GM21381 (cell line): Measurements from ENCODE around the gene SNX9.
"Not testable (repeated sequence)": the region's sequence is repeated elsewhere in the genome, so short reads cannot be mapped to it uniquely, and the experiment has no call there.

Experiments
- ATAC-seq: cut with Tn5 transposase; IDR thresholded peaks from one replicate; pipeline ENCODE4 v1.9.1; 2021; ENCODE audit warnings: mild to moderate bottlenecking, moderate library complexity; ENCODE audit not compliant: unreplicated experiment

SNX9 gene

DNA sequence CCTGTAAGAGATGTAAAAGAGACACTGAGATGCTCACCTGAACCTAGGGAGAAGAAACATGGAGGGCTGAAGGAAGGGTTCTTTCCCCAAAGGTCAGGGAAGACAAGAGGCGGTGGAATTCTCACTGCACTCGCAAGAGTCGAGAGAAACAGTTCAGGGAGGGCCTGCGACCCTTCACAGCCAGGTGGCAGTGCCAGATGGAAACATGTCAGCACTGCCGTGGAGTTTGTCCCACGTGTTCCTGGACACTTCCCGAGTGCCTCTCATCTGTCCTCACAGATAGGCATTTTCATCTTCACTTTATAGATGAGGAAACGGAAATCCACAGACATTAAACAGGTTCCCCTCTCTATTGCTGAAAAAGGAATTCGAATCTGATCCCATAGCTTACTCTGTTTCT is 88.2 kb downstream of the SNX9 start:
- ATAC-seq = no peak

GRCh38 chr6:157911786-157912185 is 88.7 kb downstream of the SNX9 start:
- ATAC-seq = no peak

GRCh38 chr6:157912326-157912725 is 89.3 kb downstream of the SNX9 start:
- ATAC-seq = no peak

- no peak for ATAC-seq
These were observed 98.8 kb downstream of the SNX9 start for GRCh38 chr6:157921685-157922367.

DNA sequence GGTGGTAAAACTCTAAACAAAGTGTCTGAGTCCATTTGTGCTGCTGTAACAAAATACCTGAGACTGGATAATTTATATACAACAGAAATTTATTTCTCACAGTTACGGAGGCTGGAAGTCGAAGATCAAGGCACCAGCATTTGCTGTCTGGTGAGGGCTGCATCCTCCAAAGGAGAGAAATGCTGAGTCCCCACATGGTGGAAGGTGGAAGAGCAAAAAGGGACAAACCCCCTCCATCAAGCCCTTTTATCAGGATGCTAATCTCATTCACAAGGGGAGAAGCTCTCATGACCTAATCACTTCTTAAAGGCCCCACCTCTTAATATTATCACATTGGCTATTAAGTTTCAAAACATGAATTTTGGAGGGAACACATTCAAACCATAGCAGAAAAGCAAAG is 102.7 kb downstream of the SNX9 start:
- ATAC-seq = no peak

GRCh38 chr6:157927011-157927410 is 104.0 kb downstream of the SNX9 start:
- no peak for ATAC-seq

DNA sequence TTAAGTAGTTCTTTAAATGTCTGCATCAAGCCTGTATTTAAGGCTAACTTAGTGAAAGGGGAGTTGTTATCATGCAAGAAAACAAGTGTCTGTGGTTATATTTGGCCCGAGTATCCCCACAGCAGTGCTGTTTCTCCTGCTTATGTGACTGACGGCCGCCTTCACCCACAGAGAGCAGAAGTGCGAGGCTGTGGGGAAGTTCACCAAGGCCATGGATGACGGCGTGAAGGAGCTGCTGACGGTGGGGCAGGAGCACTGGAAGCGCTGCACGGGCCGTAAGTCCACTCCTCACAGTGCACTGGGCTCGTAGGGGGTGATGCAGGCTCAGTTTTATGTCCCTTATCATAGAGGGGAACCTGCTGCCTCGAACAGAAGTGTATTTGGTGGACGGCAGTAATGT is 105.4 kb downstream of the SNX9 start:
- ATAC-seq = no peak

DNA sequence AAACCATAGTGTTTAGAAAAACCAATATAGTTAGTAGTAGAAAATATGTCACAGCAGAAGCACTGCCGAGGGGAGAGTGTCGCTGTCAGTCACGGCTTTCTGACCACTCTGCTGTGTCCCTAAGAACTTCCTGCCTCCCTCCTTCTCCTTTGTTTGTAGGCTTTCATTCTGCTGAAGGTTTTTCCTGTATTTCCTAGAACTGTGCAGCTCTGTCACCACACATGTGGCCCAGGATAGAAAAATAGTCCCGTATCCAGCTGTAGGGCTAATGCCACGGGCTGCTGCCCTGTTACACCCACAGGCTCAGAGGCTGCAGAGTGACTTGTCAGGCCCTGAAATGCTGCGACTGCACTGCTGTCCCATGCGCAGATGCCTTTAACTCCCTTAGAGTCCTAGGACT is 106.0 kb downstream of the SNX9 start:
- no peak for ATAC-seq

DNA sequence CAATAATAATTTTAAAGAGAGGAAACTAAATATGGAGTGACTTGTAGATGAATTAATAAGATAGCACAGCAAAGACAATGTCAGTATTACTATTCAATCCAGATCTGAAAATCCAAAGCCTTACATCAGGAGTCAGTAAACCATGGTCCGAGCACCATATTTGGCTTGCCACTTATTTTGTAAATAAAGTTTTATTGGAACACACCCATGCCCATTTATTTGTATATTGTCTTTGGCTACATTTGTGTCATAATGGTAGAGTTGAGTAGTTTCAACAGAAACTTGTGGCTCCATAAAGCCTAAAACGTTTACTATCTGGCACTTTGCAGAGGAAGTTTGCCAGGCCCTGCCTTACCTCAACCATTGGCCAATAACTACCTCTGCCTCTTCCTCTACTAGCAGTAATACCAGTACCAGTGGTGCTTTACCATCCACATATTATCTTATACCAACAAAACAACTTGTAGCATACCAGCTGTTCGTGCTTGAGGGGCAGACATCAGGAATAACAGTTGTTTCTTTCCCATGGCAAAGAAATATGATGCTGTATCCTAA is 106.8 kb downstream of the SNX9 start:
- no peak for ATAC-seq

- no peak for ATAC-seq
These were observed 112.7 kb downstream of the SNX9 start for GRCh38 chr6:157935786-157936185.

DNA sequence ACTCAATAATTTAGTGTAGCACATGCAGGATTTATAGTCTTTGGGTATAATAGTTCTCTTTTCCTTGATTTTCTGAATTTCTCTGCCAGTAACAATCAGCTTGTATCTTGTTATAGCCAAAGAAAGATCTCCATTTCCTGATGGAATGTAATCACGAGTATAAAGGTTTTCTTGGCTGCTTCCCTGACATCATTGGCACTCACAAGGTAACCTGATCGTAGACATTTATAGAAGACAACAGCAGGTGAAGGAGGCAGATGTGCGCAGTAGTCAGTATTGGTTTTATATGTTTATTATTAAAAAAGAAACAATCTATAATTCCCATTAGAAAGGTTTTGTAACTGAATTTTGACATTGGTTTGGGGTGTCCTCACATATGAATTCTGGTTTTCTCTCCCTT is 114.3 kb downstream of the SNX9 start:
- ATAC-seq = no peak

GRCh38 chr6:157937916-157938315 is 114.9 kb downstream of the SNX9 start:
- ATAC-seq = no peak

GRCh38 chr6:157940375-157941036 is 117.5 kb downstream of the SNX9 start:
- ATAC-seq = not testable (repeated sequence)

DNA sequence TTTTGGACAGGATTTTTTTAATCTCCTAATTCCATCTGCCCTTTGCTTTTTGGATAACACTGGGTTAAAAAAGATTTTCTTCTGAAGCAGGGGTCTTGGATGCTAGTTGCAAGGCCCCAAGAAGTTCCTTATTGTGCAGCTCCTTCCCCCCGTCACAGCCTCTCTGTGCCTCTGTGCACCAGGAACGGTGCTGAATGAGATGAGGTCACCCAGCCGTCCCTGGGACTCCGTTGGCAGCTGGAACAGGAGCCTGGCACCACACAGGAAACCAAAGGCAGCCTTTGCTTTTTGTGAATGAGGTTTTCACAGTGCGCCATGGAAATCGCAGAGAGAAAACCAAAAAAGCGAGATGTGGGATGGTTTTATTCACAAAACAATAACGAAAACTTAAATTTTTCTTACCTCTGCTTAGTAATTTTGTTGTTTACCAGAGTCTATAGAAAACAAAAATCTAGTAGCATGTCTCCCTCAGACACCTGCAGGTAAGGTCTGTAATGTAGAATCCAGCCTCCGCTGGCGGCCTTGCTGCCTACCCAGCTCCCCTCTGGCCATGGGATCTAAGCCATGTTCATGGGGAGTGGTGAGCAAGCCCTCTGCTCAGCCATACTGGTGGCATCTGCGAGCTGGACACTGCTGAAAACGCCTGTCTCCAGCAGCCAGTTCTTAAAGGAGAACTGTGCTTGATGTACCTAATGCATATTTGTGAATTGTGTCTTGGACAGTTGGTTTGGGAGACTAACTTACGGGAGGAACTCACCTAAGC is 118.2 kb downstream of the SNX9 start:
- no peak for ATAC-seq

- no peak for ATAC-seq
These were observed 119.3 kb downstream of the SNX9 start for GRCh38 chr6:157942351-157942750.

DNA sequence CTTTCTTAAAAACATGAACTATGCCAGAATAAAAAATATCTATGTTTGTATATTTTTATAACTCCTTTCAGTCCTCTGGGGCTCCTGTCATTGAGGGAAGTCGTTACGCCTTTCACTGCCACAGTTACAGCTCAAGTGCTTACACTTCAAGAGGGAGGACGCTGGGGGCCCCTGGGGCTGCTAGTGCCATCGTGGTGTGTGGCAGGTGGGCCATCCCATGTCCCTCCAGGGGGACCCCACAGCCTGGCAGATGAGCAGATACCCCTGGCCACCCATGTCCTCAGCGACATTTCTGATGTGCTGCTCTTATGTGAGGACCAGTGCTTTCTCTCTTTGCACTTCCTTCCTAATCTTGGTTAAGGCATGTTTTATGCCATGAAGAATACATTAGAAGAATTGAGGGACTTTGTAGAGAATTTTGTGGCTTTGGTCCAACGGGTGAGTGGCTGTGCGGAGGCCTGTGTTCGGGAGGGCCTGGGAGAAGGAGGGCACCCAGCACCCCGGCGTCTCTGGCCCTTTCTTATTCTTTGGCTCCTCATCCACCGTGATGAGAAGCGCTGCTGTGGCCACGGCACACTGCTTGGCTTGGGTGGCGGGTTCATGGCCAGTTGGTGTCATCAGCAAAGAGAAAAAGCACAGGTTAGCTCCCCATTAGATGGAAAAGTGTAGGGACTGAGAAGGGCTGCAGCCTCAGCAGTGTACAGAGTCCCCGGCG is 120.4 kb downstream of the SNX9 start:
- ATAC-seq = no peak

- no peak for ATAC-seq
These were observed 120.9 kb downstream of the SNX9 start for GRCh38 chr6:157943964-157944283.

DNA sequence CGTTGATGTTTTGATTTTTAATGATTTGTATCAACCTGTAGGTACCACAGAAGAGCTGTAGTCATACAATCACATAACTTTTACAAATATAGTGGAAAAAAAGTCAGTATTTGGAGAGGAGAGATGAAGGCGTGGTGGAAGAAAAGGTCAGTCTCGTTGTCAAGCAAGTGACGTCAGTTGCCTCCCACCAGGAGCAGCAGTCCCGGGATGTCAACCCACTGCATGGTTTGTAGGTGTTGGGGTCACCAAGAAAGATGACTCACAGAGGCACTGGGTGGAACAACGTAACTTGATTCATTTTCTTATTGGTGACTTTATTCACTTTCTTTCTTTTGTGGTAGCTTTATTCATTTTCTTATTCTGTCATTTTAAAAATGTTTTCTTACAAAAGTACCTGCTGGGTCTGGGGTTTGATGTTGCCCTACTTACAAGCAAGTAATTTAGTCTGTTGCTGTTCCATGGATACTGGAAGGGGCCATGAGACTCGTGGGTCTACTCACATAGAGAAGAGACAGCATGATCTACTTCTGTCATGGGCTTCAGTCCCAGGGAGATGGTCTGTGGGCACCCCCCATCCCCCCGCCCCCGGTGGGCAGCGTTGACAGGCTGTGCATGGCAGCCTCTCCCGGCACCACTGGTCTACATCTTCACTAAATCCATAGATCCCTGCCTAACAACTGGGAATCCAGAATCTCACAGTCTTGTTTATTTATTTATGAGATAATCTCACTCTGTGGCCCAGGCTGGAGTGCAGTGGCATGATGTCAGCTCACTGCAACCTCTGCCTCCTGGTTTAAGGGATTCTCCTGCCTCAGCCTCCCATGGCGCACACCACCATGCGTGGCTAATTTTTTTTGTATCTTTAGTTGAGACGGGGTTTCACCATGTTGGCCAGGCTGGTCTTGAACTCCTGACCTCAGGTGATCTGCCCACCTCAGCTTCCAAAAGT is 122.2 kb downstream of the SNX9 start:
- no peak for ATAC-seq

GRCh38 chr6:157946053-157946617 is 123.1 kb downstream of the SNX9 start:
- no peak for ATAC-seq
